Fibroblast of lung (primary cell): ENCODE measurements around the gene DHRS11.

Source experiments
- CTCF ChIP-seq, 2 donors: IDR thresholded peaks in 1 of 2; conservative IDR thresholded peaks in 1 of 2; 1 replicate in 1 of 2; 2 replicates in 1 of 2; pipeline ENCODE4 v1.5.1; 2011 to 2012; ENCODE audit warnings: low read length in 2 of 2, control low read depth in 1 of 2, inconsistent platforms in 1 of 2, low read depth in 1 of 2, mild to moderate bottlenecking in 1 of 2
- EZH2 ChIP-seq: IDR thresholded peaks from 2 replicates; pipeline ENCODE4 v1.5.1; 2012; ENCODE audit warnings: low read length, control low read depth, mild to moderate bottlenecking; ENCODE audit errors: missing control alignments

DNA sequence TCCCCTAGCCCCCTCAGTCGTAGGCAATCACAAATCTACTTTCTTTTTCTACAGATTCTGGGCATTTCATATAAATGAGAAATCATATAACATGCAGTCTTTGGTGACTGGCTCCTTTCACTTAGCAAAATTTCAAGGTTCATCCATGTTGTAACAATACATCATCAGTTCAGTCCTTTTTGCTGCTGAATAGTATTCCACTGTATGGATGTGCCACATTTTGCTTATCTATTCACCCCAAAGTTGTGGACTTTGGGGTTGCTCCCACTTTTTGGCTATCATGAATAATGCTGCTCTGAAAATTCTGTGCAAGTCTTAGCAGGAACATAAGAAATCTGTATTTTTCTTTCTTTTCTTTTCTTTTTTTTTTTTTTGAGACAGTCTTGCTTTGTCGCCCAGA, 48.7 kb downstream of the DHRS11 start:
- TF ChIP-seq CTCF (conservative IDR thresholded peaks at IDR 0.05 in 1 of 2, IDR thresholded peaks at IDR 0.05 in 1 of 2; ENCODE audit: low read depth in 1 of 2, low read length in 2 of 2) = no peak
- no peak for TF ChIP-seq EZH2
